UCSD-AML1 (cell line): Measurements from ENCODE around the gene MAP1LC3A.

Experiments used
- DNase-seq: peaks from one replicate; lab custom pipeline; 2025; ENCODE audit not compliant: unreplicated experiment; lab: John Stamatoyannopoulos, UW

The MAP1LC3A gene

DNA sequence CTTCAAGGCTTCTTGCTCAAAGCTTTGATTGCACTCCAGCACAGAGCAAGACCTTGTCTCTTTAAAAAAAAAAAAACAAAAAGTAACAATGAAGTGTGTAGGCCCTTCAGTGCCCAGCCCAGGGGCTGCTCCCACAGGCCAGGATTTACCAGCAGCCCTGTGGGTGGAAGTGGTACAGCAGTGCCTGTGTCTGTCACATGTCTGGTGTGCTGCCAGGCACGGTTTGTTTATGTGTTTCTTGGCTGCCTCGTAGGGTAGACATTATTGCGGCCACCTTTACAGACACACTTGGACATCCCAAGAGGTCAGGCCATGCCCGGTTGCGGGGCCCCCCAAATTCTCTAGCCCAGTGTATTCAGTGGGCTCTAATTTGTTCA, 29.6 kb upstream of the MAP1LC3A start:
- DNase-seq: no peak

GRCh38 chr20:34529742-34530141, 28.8 kb upstream of the MAP1LC3A start:
- DNase-seq: no peak

GRCh38 chr20:34530342-34530741, 28.2 kb upstream of the MAP1LC3A start:
- DNase-seq: no peak

DNA sequence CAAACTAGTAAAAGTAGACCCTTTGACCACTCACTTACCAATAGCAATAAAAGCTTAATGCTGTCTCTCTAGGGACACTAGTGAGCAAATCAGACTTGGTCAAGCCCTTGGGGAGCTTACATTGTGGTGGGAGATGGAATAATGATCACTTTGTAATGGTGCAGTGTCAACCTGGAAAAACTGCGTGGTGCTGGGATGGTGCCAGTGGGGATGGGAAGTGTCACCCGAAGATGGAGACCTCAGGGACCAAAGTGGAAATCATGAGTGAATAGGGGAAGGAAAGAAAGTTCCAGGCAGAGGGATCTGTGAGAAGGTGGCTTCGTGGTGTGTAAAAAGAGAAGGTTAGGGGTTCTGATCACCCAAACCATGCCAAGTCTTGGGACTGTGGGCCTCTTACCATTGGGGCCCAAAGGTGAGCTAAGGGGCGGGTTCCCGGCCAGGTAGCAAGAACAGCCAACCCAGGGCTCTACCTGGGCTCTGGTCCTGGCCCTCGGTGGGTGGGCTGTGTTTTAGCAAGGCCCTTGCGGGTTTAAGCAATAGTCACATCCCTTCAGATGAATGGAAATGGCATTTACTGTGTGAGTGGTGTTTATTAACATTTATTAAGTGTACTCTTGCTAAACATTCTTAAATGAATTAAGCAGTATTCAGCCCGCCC, 26.8 kb upstream of the MAP1LC3A start:
- DNase-seq: no peak

- DNase-seq: no peak
Observed at GRCh38 chr20:34532320-34532719, 26.2 kb upstream of the MAP1LC3A start.

DNA sequence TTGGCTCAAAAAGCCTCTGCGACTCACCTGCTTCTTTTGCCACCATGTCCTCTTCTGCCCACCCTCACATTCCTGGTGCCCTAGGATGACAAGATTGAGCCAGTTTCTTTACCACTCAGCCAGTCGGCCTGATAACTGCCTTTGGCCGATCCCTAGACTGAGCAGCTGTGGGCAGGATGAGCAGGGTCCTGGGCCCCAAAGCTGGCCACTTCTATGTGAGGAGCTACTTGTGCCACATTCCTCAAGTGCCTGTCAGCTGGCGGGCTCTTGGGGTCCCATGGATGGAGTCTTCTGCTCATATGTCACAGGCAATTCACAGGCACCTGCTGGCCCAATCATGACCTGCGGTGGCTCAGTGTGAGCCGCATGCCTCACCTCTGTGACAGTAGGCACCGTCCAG, 25.8 kb upstream of the MAP1LC3A start:
- no peak for DNase-seq

GRCh38 chr20:34534391-34535165, 23.9 kb upstream of the MAP1LC3A start:
- DNase-seq: no peak

DNA sequence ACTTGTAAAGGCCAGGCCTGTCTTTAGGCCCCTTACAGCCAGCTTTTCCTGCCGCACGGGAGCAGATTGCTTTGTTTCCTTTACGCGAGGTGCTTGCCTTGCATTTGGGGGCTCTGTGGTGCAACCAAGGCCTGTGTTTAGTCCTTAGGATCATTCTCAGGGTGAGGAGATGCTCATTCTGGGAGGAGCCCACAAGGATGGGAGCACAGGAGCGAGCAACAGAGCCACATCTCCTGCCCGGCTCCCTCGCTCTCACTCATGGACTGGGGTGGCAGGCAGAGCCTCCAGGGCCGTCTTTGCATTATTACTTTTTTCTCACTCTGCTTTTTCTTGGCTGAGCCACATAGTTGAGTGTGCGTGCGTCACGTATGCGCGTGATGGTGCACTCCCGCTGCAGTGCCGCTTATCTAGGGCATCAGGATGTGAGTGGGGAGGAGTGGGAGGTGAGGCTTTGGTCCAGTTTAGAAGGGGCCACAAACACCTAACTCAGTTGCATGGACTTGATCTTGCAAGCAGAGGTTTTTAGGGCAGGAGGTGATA, 23.1 kb upstream of the MAP1LC3A start:
- DNase-seq: no peak

DNA sequence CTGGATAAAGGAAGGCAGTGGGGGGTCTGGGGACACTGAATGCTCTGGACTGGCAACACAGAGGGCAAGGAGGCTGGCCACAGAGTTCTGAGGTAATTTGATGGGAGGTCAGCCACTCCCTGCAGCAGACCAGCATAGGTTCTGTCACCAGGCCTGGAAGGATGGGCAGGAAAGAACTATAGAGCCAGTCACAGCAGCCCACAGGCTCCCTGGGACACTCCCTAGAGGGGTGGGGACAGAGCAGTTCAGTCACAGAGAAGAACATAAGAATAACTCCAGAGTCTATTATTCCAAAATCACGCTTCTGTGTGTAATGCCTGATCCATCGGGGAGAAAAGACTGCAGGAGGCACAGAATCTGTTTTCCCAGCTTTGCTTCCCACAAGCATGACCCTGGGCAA, 22.7 kb upstream of the MAP1LC3A start:
- no peak for DNase-seq

DNA sequence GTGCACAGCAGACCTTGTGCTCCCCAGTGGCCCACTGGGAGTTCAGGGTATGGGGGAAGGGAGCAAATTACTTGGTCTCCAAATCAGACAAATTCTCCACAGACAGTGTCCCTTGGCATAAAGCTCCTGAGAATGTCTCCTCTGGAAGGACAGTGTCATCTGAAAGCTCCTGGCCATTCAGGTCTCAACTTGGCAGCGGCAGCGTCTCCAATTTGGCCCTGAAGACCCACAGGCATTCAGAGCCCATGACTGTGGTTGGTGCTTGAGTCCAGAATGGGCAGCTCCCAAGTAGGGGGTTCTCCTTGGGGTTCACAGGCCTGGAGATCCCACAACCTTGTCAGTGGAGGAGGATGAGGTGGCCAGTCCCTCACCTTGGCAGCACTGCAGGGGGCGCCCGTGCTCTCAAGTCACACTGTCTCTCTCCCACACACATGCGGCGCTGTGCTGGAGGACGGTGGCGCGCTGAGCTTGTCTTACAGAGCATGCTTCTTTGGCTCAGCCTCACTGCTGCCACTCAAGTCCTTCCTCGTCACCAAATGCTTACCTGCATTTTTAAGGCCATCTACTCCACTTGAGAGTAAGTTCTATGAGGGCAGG, 21.6 kb upstream of the MAP1LC3A start:
- peak; percentile 49 for DNase-seq

DNA sequence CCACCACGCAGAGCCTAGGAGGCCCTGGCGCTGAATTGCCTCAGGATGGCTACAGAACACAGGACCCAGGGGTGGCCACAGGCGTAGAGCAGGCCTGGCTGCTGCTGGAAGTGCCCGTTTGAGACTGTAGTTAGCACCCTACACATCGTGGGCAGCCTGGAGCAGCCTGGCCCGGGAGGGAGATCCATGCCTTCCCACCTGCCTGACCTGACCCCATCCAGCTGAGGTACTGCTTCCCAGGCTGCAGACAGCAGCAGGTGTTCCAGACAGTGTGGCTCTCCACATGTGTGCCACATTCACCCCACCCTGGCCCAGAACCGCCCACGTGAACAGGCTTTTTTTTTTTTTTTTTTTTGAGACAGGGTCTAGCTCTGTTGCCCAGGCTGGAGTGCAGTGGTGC, 20.9 kb upstream of the MAP1LC3A start:
- no peak for DNase-seq

DNA sequence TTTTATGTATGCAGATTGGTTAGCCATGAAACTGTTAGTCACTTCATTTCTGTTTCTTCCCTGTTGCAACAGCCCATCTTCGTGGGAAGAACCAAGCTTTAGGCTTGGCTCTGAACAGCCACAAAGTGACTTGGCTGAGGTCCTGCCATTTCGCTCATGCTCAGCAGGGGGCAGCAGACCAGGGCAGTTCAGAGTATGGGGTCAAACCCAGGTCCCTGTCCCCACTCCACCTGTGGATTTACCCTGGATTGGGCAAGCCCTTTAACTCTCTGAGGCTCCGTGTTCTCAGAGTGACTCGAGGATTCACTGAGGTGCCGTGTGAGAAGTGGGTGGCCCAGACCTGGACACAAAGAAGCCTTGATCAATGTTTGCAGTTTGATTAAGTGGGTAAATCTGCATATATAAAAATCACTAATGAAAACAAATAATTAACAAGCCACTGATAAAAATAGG, 19.8 kb upstream of the MAP1LC3A start:
- peak; percentile 45 for DNase-seq

DNA sequence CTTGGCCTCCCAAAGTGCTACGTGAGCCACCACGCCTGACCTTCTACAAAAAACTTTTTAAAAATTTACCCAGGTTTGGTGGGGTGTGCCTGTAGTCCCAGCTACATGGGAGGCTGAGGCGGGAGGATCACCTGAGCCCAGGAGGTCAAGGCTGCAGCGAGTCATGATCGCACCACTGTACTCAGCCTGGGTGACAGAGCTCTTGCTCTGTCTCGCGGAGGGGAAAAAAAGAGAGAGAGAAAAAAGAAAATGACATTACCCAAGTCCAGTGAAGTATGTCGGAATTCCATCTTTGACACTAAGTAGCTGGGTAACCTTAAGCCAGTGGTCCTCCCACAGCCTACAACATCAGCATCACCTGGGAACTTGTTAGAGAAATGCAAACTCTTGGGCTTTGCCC, 18.8 kb upstream of the MAP1LC3A start:
- DNase-seq: no peak

DNA sequence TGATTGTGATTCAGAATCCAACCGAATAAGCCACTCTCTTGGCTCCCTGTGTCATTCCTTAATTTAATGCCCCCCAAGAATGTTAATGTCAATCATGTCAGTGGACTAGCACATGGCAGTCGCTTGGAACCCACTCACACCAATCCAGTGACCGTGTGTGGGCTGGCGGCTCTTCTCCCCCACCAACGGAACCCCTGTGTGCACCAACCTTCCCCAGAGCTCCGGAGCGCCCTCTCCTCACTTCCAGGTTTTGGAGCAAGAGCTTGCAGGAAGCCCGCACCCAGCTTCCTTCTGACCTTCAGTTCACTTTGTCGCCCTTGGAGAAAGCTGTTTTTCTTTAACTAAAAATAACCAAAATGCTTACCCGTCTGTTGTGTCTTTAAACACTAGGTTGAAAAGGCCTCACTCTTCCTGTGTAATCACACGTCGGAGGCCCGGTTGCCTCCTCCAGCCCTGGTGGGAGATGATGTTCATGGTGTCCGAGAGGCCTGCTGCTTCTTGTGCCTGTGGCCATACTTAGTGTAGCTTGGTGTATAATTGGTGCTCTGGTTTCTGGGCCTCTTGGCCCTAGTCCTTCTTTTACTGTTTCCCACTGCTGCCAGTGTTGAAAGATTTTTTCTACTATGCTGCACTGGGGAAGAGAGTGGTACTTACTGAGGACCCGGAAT, 17.8 kb upstream of the MAP1LC3A start:
- DNase-seq: no peak

GRCh38 chr20:34541264-34541901, 17.1 kb upstream of the MAP1LC3A start:
- no peak for DNase-seq

DNA sequence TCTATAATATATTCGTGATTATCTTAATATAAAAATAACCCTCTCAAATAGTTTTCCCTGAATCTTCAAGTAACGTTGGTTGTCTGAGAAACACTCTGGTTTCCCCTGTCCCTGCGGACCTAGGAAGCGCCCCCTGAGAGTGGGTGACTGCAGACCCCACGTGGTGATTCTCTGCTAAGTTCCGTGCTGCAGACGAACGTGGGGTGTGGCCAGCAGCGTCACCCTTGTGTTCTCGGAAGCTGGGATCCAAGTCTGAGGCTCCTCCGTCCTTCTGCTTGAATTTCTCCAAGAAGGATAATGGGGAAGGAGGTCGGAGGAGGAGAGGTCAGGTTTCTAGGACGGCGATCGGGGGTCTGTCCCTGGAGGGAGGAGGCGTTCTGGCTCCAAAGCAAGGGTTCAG, 16.6 kb upstream of the MAP1LC3A start:
- DNase-seq: no peak

DNA sequence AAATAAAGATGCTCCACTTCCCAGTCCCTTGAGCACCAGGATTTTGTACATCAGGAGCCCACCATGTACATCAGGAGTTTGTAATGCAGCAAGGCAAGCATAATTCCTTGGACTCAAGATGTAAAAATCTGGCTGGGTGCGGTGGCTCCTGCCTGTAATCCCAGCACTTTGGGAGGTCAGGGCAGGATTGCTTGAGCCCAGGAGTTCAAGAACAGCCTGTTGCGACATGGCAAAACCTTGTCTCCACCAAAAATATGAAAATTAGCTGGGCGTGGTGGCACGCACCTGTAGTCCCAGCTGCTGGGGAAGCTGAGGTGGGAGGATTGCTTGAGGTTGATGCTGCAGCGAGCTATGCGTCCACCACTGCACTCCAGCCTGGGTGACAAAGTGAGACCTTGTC, 16.1 kb upstream of the MAP1LC3A start:
- DNase-seq: no peak

GRCh38 chr20:34543463-34544056, 15.0 kb upstream of the MAP1LC3A start:
- no peak for DNase-seq

DNA sequence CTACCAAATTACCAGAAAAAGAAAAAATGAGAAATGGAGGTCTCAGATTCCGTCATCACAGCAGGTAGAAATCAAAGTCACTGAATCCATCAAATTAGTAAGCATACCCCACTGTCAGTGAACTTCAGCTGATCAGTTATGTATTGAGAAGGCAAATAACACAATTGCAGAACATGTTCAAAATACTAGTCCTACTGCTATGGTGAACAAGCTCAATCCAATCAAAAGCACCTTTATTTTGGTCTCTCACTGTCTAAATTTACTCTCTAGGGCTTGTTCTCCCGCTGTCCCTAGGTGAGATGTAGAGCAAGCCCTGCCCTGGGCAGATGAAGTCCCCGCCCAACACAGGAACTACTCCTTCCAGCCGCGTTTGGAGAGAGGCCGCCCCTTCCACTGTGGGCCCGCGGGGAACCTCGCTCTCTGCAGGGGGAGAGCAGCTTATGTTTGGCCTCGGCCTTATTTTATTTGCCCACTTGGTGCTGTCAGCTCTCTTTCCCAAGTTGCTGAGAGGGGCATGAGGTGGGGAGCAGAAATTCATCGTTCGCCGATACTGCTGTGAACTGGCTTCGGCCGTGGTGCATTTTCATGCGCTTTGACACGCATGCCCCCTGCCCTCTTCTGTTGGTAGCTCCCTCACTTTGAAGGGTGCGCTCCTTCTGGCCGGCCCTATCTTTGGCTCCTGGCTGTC, 14.3 kb upstream of the MAP1LC3A start:
- DNase-seq: no peak

DNA sequence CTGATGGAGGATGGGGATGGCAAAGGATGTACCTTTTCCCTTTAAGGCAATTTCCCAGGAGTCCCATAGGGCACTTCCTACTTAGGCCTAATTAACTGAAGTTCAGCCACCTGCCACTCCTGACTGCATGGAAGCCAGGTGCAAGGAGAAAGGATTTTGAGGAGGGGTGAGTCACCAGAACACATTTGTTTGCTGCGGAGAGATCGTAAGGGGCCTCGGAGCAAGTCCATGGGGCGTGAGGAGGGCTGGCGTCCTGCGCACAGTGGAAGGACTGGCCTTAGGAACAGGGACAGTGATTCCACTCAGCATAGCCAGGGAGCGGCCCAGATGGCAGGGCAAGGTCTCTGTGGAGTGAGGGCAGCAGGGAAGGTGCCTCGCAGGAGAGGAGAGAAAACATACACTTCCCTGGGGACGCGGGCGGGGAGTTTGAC, 11.8 kb upstream of the MAP1LC3A start:
- DNase-seq: no peak
